HG03442 (cell line): ENCODE results near the gene ABCA9.
"Not testable (repeated sequence)": the region's sequence is repeated elsewhere in the genome, so short reads cannot be mapped to it uniquely, and the experiment has no call there.

Experiments used
- ATAC-seq: cut with Tn5 transposase; IDR thresholded peaks from one replicate; pipeline ENCODE4 v1.9.1; 2021; ENCODE audit warnings: mild to moderate bottlenecking, moderate library complexity; ENCODE audit not compliant: unreplicated experiment

Gene ABCA9, protein sequence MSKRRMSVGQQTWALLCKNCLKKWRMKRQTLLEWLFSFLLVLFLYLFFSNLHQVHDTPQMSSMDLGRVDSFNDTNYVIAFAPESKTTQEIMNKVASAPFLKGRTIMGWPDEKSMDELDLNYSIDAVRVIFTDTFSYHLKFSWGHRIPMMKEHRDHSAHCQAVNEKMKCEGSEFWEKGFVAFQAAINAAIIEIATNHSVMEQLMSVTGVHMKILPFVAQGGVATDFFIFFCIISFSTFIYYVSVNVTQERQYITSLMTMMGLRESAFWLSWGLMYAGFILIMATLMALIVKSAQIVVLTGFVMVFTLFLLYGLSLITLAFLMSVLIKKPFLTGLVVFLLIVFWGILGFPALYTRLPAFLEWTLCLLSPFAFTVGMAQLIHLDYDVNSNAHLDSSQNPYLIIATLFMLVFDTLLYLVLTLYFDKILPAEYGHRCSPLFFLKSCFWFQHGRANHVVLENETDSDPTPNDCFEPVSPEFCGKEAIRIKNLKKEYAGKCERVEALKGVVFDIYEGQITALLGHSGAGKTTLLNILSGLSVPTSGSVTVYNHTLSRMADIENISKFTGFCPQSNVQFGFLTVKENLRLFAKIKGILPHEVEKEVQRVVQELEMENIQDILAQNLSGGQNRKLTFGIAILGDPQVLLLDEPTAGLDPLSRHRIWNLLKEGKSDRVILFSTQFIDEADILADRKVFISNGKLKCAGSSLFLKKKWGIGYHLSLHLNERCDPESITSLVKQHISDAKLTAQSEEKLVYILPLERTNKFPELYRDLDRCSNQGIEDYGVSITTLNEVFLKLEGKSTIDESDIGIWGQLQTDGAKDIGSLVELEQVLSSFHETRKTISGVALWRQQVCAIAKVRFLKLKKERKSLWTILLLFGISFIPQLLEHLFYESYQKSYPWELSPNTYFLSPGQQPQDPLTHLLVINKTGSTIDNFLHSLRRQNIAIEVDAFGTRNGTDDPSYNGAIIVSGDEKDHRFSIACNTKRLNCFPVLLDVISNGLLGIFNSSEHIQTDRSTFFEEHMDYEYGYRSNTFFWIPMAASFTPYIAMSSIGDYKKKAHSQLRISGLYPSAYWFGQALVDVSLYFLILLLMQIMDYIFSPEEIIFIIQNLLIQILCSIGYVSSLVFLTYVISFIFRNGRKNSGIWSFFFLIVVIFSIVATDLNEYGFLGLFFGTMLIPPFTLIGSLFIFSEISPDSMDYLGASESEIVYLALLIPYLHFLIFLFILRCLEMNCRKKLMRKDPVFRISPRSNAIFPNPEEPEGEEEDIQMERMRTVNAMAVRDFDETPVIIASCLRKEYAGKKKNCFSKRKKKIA (N-terminal part only)

DNA sequence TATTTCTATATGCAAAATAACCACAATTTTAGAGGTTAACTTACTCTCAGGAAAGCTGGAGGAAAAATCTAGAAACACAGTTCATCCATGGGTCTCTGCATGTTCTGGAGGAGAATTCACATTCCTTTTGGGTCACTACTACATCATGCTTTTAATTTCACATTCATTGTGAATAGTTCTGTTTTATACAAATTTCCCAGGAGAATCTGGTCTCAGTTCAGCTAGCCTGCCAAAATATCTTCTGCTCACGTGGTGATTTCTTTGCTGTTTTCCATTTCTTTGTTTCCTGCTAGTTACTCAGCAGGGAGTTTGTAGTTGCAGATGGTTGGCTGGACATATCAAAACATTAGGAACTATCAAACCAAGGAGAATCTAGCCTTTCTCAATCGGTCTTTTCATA, at the start of gene ABCA9:
Gene ABCA9 (minus strand): TSS at position 106 of the 400 bp plus-strand sequence. CDS start 9,801 bp downstream, outside the sequence.
- no peak for ATAC-seq

DNA sequence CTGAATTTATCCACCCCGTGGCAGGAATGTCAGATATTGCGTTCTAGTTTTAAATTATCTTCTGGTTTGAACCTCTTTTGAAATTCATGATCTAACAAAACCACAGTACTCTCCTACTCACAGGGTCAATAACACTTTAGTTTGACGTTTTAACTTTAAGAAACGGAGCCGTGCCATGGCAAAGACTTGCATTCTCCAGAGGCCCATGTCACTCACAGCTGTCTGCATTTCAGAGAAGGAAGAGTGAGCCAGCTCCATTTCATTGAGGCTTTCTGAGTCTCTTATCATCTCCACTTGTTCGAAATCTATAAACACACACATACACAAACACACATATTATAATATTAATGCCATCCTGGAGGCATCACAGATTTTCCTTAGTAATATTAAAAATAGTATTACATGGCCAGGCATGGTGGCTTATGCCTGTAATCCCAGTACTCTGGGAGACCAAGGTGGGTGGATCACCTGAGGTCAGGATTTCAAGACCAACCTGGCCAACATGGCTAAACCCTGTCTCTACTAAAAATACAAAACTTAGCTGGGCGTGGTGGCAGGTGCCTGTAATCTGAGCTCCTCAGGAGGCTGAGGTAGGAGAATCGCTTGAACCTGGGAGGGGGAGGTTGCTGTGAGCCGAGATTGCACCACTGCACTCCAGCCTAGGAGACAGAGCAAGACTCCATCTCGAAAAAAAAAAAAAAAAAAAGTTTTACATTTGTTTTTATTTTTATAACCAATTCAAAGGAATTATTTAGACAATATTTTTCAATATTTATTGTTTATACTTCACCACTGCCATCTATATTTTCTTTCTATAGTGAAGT, 45.4 kb upstream of the ABCA9 start:
- ATAC-seq = no peak

DNA sequence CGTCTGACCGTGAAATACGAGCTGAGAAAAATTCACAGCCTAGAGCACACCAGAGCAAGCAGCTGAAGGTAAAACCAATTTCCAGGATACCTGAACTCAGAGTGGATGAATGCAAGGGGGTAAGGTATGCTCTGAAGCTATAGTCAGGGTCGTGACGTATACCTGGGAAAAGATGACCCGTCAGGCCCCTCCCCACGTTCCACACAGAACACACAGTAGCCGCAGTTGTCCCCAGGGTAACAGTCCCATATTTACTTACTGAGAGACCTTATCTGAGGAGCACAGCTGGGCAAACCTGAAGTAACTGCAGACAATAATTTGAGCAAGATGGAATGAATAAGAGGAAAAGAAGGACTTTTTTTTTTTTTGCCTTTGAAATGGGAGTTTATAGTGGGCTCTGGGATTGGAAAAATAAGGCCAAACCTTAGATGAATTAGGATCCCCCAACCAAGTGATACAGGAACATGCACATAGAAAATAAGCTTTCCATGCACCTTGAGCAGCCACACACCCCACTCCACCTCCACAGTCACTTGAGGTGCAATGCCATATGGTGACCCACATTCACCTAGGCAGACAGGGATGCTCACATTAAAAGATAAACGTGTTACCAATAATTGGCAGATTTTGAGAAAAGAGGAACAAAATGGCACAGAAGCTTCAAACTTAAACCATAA, 43.0 kb upstream of the ABCA9 start:
- no peak for ATAC-seq

DNA sequence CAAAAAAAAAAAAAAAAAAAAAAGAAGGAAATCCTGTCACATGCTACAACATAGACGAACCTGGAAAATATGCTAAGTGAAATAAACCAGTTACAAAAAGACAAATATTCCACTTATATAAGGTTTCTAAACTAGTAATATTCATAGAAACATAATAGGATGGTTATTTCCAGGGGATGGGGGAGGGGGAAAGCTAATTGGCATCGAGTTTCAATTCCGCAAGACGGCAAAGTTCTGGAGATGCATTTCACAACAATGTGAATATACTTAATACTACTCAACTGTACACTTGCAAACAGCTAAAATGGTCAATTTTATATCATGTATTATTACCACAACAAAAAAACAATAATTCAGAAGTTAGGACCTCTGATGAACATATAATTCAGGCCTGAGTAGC, 37.9 kb upstream of the ABCA9 start:
- no peak for ATAC-seq

DNA sequence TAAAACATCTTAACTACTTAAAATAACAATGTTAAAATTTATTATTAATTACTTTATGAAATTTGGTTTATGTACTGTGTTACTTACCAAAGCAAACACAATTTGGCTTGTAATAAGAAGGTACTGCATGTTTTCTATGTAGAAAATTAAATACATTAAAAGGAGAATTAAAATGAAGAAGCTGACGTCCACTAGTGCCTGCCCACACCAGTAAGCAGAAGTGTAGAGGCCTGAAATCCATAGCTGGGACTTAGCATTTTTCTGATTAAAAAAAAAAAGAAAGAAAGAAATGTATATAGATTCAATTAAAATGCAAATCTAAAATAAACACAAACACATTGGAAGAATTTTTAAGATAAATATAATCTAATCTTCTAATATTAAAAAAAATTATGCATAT, 35.8 kb upstream of the ABCA9 start:
- no peak for ATAC-seq

DNA sequence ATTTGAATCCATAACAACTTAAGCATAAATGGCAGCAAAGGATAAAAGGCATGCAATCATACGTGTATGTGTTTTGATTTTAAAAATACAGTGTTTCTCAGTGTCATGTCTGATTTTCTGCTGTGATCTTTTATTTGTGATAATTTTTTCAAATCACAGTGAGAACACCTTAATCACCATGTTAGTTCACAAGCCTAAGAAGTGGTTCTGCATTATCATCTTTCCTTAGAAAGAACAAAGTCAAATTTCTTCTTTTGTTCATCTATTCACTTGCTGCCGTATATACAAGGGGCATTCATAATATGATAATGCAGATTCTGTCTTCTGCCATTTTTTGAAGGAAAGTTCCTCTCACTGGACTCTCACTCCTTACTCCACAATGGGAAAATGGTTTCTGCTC, 33.3 kb upstream of the ABCA9 start:
- no peak for ATAC-seq

DNA sequence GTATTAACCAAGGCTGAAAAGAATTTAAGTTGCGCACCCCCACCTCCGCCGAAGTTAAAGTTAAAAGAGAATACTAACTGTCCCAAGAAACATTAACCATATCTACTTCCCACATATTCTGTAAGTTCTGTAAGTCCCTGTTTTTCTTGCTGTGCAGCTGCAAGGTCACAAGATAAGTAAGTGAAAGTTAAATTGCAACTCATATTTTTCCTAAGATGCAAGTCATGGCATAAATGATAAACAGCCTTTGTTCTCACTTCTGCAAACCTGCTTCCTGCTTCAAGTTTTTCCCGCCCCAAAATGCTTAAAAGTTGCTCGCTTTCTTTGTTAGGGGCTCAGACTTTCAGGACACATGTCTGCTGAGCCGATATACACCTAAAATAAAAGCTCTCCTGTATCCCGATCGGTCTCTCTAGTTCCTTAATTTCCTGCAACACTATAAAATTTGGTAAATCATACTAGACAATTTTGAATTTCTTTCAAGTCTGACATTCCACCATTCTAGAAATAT, 32.6 kb upstream of the ABCA9 start:
- no peak for ATAC-seq

DNA sequence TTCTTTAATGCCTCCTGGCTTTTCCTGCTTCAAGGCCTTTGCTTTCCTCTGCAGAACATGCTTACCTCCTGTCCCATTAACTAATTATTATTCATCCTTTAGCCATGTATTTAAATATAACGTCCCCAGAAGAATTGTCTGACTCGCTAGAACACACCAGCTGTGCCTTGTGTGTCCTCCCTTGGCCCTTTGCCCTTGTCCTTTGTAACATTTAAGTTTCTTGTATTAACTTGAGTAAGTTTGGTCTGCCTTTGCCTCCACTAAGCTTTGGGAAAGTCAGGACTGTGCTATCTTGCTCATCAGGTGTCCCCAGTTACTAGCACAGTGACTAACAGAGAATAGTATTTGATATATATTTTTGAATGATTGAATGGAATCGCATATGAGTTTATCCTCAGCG, 29.6 kb upstream of the ABCA9 start:
- ATAC-seq = no peak

DNA sequence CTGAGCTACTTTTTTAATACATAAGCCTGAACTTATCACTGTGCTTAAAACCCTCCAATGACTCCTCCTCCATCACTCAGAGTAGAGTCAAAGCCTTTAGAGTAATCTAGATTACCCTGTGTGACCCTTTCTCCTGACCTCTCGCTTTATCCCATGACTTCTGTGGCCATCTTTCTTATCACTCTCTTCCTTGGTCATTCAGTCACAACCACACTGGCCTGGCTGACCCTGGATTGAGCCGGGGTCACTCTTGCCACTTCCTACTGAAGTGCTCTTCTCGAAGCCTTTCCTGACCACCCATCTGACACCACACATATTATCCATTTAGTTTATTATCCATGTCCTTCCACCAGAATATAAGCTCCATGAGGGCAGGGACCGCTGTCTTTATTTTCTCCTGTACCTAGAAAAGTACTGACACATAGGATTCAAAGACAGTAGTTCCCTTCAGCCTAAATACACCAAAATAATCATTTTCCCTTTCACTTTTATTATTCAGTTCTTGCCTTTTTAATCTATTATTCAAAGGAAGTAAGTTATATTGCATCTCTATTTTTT, 28.0 kb upstream of the ABCA9 start:
- ATAC-seq = no peak

DNA sequence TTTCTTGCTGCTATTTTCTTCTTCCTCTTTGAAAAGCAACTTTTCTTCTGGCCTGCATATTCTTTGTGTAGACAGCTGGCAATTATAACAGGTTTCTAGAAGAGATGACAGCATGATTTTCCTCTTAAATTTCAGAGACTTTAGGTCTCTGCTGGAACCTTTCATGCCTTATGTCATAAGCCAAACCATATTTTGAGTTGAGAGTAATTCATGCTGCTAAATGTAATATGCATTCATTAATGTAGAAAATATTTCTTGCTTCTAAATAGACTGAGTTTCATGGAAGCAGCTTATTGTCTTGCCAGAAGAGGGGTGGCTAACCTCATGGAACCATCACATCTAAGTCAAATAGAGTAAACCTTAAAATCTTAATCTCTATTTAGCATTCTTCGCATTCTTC, 25.9 kb upstream of the ABCA9 start:
- ATAC-seq = no peak

DNA sequence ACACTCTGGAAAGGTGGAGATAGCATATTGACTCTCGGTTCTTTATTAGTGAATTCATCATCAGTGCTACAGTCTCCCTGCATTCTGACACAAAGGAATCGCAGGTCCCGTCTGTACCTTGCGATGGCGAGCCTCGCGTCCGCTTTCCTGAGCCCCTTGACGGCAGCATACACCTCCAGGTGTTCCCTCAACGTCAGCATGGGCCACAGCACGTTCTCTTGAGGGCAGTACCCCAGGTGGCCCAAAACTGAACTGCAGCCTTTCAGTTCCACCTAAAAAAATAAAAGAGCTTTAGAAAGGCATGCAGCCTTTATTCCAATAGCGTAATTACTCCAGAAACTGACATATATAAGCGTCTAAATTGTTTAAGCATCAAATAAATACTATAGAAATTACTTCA, 24.2 kb upstream of the ABCA9 start:
- no peak for ATAC-seq

DNA sequence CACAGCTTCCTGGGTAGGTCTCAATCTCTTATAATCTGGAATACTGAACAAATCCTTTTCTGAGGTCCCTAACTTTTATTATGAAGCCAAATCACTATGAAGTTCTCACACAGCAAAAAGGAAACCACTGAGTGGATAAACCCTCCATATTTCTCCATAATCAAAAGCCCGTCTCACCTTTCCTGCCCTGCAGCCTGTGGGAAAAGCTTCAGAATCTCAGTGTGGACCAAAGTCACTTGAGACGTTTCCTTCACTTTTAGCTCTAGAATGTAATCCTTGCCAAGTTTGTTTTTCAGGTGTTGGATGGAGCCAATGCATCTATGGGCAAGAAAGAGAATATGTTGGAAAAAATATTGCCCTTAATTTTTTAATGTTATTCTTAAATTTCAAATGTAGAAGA, 22.0 kb upstream of the ABCA9 start:
- ATAC-seq = no peak

DNA sequence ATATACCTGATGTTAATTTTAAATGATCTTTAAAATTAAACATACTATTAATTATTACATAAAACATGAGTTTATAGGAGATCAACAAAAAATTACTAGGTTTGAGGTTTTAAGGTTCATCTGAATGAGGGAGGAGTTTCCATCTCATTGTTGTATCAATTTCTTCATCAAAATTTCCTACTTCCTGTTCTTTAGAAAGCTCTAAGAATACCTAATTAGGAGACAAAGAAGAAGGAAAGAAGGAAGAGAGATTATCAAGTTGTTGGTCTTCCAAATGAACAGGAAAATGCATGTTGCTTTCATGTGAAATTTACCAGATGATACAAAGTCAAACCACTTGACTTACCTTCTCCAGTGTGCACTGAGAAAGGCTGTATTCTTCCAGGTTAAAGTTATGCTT, 18.1 kb upstream of the ABCA9 start:
- no peak for ATAC-seq

DNA sequence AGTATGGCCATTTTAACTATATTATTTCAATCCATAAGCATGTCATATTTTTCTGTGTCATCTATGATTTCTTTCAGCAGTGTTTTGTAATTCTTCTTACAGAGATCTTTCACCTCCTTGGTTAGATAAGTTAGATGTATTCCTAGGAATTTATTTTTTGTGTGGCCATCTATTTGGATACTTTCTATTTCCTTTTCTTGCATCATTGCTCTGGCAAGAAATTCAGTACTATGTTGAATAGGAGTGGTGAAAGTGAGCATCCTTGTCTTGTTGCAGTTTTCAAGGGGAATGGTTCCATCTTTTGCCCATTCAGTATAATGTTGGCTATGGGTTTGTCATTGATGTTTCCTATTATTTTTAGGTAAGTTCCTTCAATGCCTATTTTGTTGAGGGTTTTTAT, 15.1 kb upstream of the ABCA9 start:
- ATAC-seq = no peak

DNA sequence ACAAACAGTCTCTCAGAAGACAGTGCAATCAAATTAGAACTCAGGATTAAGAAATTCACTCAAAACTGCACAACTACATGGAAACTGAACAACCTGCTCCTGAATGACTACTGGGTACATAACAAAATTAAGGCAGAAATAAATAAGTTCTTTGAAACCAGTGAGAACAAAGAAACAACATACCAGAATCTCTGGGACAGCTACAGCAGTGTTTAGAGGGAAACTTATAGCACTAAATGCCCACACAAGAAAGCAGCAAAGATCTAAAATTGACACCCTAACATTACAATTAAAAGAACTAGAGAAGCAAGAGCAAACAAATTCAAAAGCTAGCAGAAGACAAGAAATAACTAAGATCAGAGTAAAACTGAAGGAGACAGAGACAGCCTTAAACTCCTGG, 12.7 kb upstream of the ABCA9 start:
- not testable (repeated sequence) for ATAC-seq

DNA sequence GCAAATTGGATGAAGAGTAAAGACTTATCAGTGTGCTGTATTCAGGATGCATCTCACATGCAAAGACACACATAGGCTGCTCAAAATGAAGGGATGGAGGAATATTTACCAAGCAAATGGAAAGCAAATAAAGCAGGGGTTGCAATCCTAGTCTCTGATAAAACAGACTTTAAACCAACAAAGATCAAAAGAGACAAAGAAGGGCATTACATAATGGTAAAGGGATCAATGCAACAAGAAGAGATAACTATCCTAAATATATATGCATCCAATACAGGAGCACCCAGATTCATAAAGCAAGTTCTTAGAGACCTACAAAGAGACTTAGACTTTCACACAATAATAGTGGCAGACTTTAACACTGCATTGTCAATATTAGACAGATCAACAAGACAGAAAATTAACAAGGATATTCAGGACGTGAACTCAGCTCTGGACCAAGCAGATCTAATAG, 12.1 kb upstream of the ABCA9 start:
- not testable (repeated sequence) for ATAC-seq

DNA sequence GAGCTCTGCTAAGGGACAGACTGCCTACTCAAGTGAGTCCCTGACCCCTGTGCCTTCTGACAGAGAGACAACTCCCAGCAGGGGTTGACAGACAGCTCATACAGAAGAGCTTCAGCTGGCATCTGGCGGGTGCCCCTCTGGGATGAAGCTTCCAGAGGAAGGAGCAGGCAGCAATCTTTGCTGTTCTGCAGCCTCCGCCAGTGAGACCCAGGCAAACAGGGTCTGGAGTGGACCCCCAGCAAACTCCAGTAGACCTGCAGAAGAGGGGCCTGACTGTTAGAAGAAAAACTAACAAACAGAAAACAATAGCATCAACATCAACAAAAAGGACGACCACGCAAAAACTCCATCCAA, 10.5 kb upstream of the ABCA9 start:
- not testable (repeated sequence) for ATAC-seq

DNA sequence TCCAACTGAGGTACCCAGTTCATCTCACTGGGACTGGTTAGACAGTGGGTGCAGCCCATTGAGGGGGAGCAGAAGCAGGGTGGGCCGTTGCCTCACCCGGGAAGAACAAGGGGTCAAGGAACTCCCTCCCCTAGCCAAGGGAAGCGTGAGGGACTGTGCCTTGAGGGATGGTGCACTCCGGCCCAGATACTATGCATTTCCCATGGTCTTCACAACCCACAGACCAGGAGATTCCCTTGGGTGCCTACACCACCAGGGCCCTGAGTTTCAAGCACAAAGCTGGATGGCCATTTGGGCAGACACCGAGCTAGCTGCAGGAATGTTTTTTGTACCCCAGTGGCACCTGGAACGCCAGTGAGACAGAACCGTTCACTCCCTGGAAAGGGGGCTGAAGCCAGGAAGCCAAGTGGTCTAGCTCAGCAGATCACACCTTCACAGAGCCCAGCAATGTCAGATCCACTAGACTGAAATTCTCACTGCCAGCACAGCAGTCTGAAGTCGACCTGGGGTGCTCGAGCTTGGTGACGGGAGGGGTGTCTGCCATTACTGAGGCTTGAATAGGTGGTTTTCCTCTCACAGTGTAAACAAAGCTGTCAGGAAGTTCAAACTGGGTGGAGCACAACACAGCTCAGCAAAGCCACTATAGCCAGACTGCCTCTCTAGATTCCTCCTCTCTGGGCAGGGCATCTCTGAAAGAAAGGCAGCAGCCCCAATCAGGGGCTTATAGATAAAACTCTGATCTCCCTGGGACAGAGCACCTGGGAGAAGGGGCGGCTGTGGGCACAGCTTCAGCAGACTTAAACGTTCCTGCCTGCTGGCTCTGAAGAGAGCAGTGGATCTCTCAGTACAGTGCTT, 9.9 kb upstream of the ABCA9 start:
- ATAC-seq = not testable (repeated sequence)
